Activated CD4-positive, alpha-beta memory T cell treated with anti-CD3 and anti-CD28 coated beads, Interleukin-2, amount 10 ng/mL, durations not matched to agents 7 days and 5 days (primary cell): ENCODE results near the gene CNIH2. TPM values are rescaled to one million over a fixed set of nuclear protein-coding genes. Genes with fewer than 3 reads are reported as not detected.

Source experiments
- CTCF ChIA-PET: fragments of 350-600 bp; sonication (Branson Sonifier 250); formaldehyde crosslinking; loops from one replicate; lab custom pipeline; 2021; ENCODE audit warnings: antibody characterized with exemption, inconsistent platforms; lab: Charles Lee
- POLR2A ChIA-PET: fragments of 350-600 bp; sonication (Branson Sonifier 250); formaldehyde crosslinking; loops from one replicate; lab custom pipeline; 2021; ENCODE audit warnings: antibody characterized with exemption; lab: Charles Lee
- DNase-seq: peaks from one replicate; pipeline ENCODE4 v3.0.0-alpha.2; 2020
- H3K27ac Mint-ChIP-seq: one replicate; pipeline ENCODE4 v1.8.0; 2021; ENCODE audit warnings: mild to moderate bottlenecking, mixed read lengths
- H3K27me3 Mint-ChIP-seq: one replicate; pipeline ENCODE4 v1.8.0; 2021; ENCODE audit warnings: mixed read lengths
- H3K36me3 Mint-ChIP-seq: one replicate; pipeline ENCODE4 v1.8.0; 2021; ENCODE audit warnings: low read depth, mixed read lengths
- H3K4me1 Mint-ChIP-seq: one replicate; pipeline ENCODE4 v1.8.0; 2021; ENCODE audit warnings: mixed read lengths
- H3K4me3 Mint-ChIP-seq: one replicate; pipeline ENCODE4 v1.8.0; 2021; ENCODE audit warnings: mild to moderate bottlenecking, mixed read lengths
- H3K9me3 Mint-ChIP-seq: one replicate; pipeline ENCODE4 v1.8.0; 2021; ENCODE audit warnings: mixed read lengths
- total RNA-seq, 2 experiments: library from RNA; stranded (reverse); gene quantifications; one replicate each; pipeline ENCODE4 v1.2.3, GENCODE V29; 2021

Gene CNIH2
- total RNA-seq, 2 experiments from 2014 or later: 1.9 to 2.1 TPM

GRCh38 chr11:66323684-66324083 lies 45.7 kb downstream of the CNIH2 start:
- Mint-ChIP-seq H3K9me3 (peaks cover 6% of the 10 kb centered on the region), H3K36me3 (no peaks in the 10 kb centered on the region), H3K4me1 (peaks cover 41% of the 10 kb centered on the region), H3K27ac (no peak overlapping the region), H3K27me3 (peaks cover 10% of the 10 kb centered on the region), H3K4me3 (no peak overlapping the region)
- no peak for DNase-seq
- CTCF ChIA-PET: interaction anchor here (3.9 kb wide), 1 partner anchor 11 kb away, joined by 44 read pairs; no protein-coding TSS in a partner anchor
- POLR2A ChIA-PET: interaction anchor here (0.9 kb wide), 1 partner anchor 11 kb away, joined by 6 read pairs; no protein-coding TSS in a partner anchor

- Mint-ChIP-seq H3K27me3 (peaks cover 6% of the 10 kb centered on the region), H3K4me3 (no peak overlapping the region), H3K4me1 (peaks cover 35% of the 10 kb centered on the region), H3K9me3 (peaks cover 5% of the 10 kb centered on the region), H3K36me3 (no peaks in the 10 kb centered on the region), H3K27ac (no peak overlapping the region)
- ChIA-PET POLR2A (interaction anchor here (0.7 to 0.9 kb wide), 2 partner anchors 12 to 13 kb away, joined by 3 to 6 read pairs; no protein-coding TSS in a partner anchor), CTCF (interaction anchor here (3.9 kb wide), 1 partner anchor 12 kb away, joined by 44 read pairs; no protein-coding TSS in a partner anchor)
- DNase-seq: no peak
Measured at GRCh38 chr11:66324664-66325063, 46.7 kb downstream of the CNIH2 start.

- no peak for DNase-seq
- ChIA-PET CTCF (interaction anchor here (3.9 kb wide), 1 partner anchor 13 kb away, joined by 44 read pairs; no protein-coding TSS in a partner anchor), POLR2A (interaction anchor here (2.3 kb wide), 1 partner anchor 12 kb away, joined by 30 read pairs; no protein-coding TSS in a partner anchor)
- Mint-ChIP-seq H3K27me3 (peaks cover under 1% of the 10 kb centered on the region), H3K36me3 (no peaks in the 10 kb centered on the region), H3K27ac (no peak overlapping the region), H3K4me1 (peaks cover 30% of the 10 kb centered on the region), H3K4me3 (no peak overlapping the region), H3K9me3 (peaks cover 1% of the 10 kb centered on the region)
Measured at GRCh38 chr11:66325263-66325671, 47.3 kb downstream of the CNIH2 start.

GRCh38 chr11:66326261-66327111 lies 48.5 kb downstream of the CNIH2 start:
- peaks cover 30% of the 10 kb centered on the region for H3K4me1 Mint-ChIP-seq
- DNase-seq: peak; percentile 40
- no peaks in the 10 kb centered on the region for H3K9me3 Mint-ChIP-seq
- H3K27ac Mint-ChIP-seq: peak overlapping the region; percentile 21
- ChIA-PET POLR2A (interaction anchor here (2.3 kb wide), 1 partner anchor 13 kb away, joined by 30 read pairs; no protein-coding TSS in a partner anchor), CTCF (interaction anchor here (3.9 kb wide), 1 partner anchor 14 kb away, joined by 44 read pairs; no protein-coding TSS in a partner anchor)
- no peaks in the 10 kb centered on the region for H3K27me3 Mint-ChIP-seq
- H3K36me3 Mint-ChIP-seq: no peaks in the 10 kb centered on the region
- no peak overlapping the region for H3K4me3 Mint-ChIP-seq

- H3K4me3 Mint-ChIP-seq: no peak overlapping the region
- H3K36me3 Mint-ChIP-seq: no peaks in the 10 kb centered on the region
- H3K27me3 Mint-ChIP-seq: no peaks in the 10 kb centered on the region
- H3K9me3 Mint-ChIP-seq: no peaks in the 10 kb centered on the region
- ChIA-PET CTCF (interaction anchor here (3.9 kb wide), 1 partner anchor 15 kb away, joined by 44 read pairs; no protein-coding TSS in a partner anchor), POLR2A (interaction anchor here (2.3 kb wide), 1 partner anchor 14 kb away, joined by 30 read pairs; no protein-coding TSS in a partner anchor)
- peak overlapping the region; percentile 33 for H3K27ac Mint-ChIP-seq
- no peak for DNase-seq
- H3K4me1 Mint-ChIP-seq: peaks cover 30% of the 10 kb centered on the region
Measured at GRCh38 chr11:66327171-66328030, 49.4 kb downstream of the CNIH2 start.

- no peaks in the 10 kb centered on the region for H3K9me3 Mint-ChIP-seq
- DNase-seq: peak; percentile 49
- H3K27ac Mint-ChIP-seq: peak overlapping the region; percentile 33
- POLR2A ChIA-PET: no interaction called here
- CTCF ChIA-PET: no interaction called here
- no peaks in the 10 kb centered on the region for H3K27me3 Mint-ChIP-seq
- no peaks in the 10 kb centered on the region for H3K36me3 Mint-ChIP-seq
- peaks cover 30% of the 10 kb centered on the region for H3K4me1 Mint-ChIP-seq
- no peak overlapping the region for H3K4me3 Mint-ChIP-seq
Measured at GRCh38 chr11:66328031-66328301, 50.0 kb downstream of the CNIH2 start.

GRCh38 chr11:66328302-66329144 lies 50.5 kb downstream of the CNIH2 start:
- H3K36me3 Mint-ChIP-seq: no peaks in the 10 kb centered on the region
- no peaks in the 10 kb centered on the region for H3K27me3 Mint-ChIP-seq
- peaks cover 30% of the 10 kb centered on the region for H3K4me1 Mint-ChIP-seq
- CTCF ChIA-PET: interaction anchor here (0.9 to 4.9 kb wide), 4 partner anchors 10 to 58 kb away, joined by 3 to 73 read pairs (median 4); partner anchors contain the start of gene B4GAT1
- H3K4me3 Mint-ChIP-seq: no peak overlapping the region
- POLR2A ChIA-PET: interaction anchor here (0.5 to 1.2 kb wide), 3 partner anchors 15 to 17 kb away, joined by 3 to 7 read pairs (median 6); partner anchors contain the start of gene BRMS1
- H3K9me3 Mint-ChIP-seq: no peaks in the 10 kb centered on the region
- H3K27ac Mint-ChIP-seq: peak overlapping the region; percentile 33
- DNase-seq: peak; percentile 79

- CTCF ChIA-PET: interaction anchor here (0.9 to 4.9 kb wide), 5 partner anchors 11 to 59 kb away, joined by 3 to 73 read pairs (median 3); partner anchors contain the start of gene B4GAT1
- Mint-ChIP-seq H3K4me3 (no peak overlapping the region), H3K4me1 (peaks cover 30% of the 10 kb centered on the region), H3K27me3 (no peaks in the 10 kb centered on the region), H3K27ac (no peak overlapping the region), H3K9me3 (no peaks in the 10 kb centered on the region), H3K36me3 (no peaks in the 10 kb centered on the region)
- POLR2A ChIA-PET: interaction anchor here (0.5 to 1.2 kb wide), 3 partner anchors 16 to 18 kb away, joined by 3 to 7 read pairs (median 6); partner anchors contain the start of gene BRMS1
- DNase-seq: no peak
Measured at GRCh38 chr11:66329165-66329673, 51.2 kb downstream of the CNIH2 start.

GRCh38 chr11:66330931-66331330 lies 53.0 kb downstream of the CNIH2 start:
- CTCF ChIA-PET: interaction anchor here (4.9 kb wide), 1 partner anchor 19 kb away, joined by 73 read pairs; no protein-coding TSS in a partner anchor
- Mint-ChIP-seq H3K4me1 (peaks cover 26% of the 10 kb centered on the region), H3K9me3 (no peaks in the 10 kb centered on the region)

GRCh38 chr11:66331542-66332370 lies 53.8 kb downstream of the CNIH2 start:
- Mint-ChIP-seq H3K27ac (no peak overlapping the region), H3K4me3 (no peak overlapping the region), H3K36me3 (no peaks in the 10 kb centered on the region), H3K9me3 (no peaks in the 10 kb centered on the region), H3K27me3 (peaks cover 4% of the 10 kb centered on the region), H3K4me1 (peaks cover 26% of the 10 kb centered on the region)
- DNase-seq: no peak
- ChIA-PET CTCF (interaction anchor here (1.1 to 4.9 kb wide), 2 partner anchors 20 to 57 kb away, joined by 3 to 73 read pairs; no protein-coding TSS in a partner anchor), POLR2A (interaction anchor here (0.8 to 3.5 kb wide), 3 partner anchors 13 to 43 kb away, joined by 3 to 13 read pairs (median 3); partner anchors contain the start of genes BRMS1 and YIF1A)

More at GRCh38 chr11:66330931-66331330, 53.0 kb downstream of the CNIH2 start:
- no peak for DNase-seq
- POLR2A ChIA-PET: interaction anchor here (0.8 to 3.5 kb wide), 3 partner anchors 14 to 42 kb away, joined by 3 to 13 read pairs (median 3); partner anchors contain the start of genes BRMS1 and YIF1A
- Mint-ChIP-seq H3K27me3 (peaks cover 2% of the 10 kb centered on the region), H3K27ac (no peak overlapping the region), H3K36me3 (no peaks in the 10 kb centered on the region), H3K4me3 (no peak overlapping the region)
